CD4-positive, alpha-beta T cell treated with Interleukin-2 at 100 ng/mL for 4 hours (primary cell): ENCODE data around the gene PHEX.
"Not testable (repeated sequence)": the region's sequence is repeated elsewhere in the genome, so short reads cannot be mapped to it uniquely, and the experiment has no call there.

Experiments
- DNase-seq: peaks from one replicate; pipeline ENCODE4 v3.0.0-alpha.2; 2020; ENCODE audit warnings: low spot score

PHEX gene

GRCh38 chrX:22247169-22247568 is 215.0 kb downstream of the PHEX start:
- DNase-seq: no peak

GRCh38 chrX:22248401-22248800 is 216.3 kb downstream of the PHEX start:
- no peak for DNase-seq

GRCh38 chrX:22249371-22249770 is 217.2 kb downstream of the PHEX start:
- DNase-seq: no peak

GRCh38 chrX:22268706-22269105 is 236.6 kb downstream of the PHEX start:
- DNase-seq: no peak

GRCh38 chrX:22272613-22273012 is 240.5 kb downstream of the PHEX start, which contains the start of gene CBLL2:
TSS of gene CBLL2 (plus strand) at chrX:22272913. CDS start at chrX:22272992, 79 bp downstream.
- no peak for DNase-seq

- no peak for DNase-seq
Measured at GRCh38 chrX:22273714-22274317, 241.7 kb downstream of the PHEX start.

- no peak for DNase-seq
Measured at GRCh38 chrX:22276781-22277180, 244.7 kb downstream of the PHEX start.

GRCh38 chrX:22278375-22278774 is 246.2 kb downstream of the PHEX start:
- DNase-seq: no peak

- DNase-seq: not testable (repeated sequence)
Measured at GRCh38 chrX:22289209-22289608, 257.1 kb downstream of the PHEX start.

- DNase-seq: no peak
Measured at GRCh38 chrX:22296871-22297270, 264.7 kb downstream of the PHEX start.

GRCh38 chrX:22300130-22300529 is 268.0 kb downstream of the PHEX start:
- no peak for DNase-seq
